Measurements from ENCODE around the gene LGALS12.

The LGALS12 gene

DNA sequence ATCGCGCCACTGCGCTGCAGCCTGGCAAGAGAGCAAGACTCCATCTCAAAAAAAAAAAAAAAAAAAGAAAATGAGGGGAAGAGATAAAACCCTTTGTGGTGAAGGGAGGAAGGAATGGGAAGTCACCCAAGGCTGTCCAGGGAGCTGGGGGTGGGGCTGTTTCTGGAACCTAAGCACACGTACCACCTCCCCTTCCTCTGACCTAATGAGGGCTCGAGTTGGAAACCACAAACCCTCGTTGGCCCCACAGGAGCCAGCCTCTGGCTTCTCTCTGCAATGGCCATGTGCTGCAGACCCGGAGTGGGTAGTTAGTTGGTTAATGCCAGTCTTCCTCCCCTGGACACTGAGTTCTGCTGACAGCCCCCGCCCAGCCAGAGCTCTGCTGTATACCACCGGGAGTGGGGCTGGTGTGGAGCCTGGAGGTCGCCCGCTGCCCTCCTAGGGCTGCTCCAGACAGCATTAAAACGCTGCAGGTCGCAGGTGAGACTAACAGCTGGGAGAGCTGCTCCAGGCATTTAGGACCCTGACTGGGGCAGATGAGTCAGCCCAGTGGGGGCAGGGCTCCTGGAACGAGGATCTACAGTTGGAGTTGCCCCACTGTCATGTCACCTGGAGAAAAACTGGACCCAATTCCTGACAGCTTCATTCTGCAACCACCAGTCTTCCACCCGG is at the start of gene LGALS12:
Gene LGALS12, plus strand, starts transcription at position 228 of the 672 bp plus-strand sequence. Its CDS starts 375 bp downstream, at position 603.
- no peak for DNase-seq (ENCODE audit: low read depth in 2 of 2)

DNA sequence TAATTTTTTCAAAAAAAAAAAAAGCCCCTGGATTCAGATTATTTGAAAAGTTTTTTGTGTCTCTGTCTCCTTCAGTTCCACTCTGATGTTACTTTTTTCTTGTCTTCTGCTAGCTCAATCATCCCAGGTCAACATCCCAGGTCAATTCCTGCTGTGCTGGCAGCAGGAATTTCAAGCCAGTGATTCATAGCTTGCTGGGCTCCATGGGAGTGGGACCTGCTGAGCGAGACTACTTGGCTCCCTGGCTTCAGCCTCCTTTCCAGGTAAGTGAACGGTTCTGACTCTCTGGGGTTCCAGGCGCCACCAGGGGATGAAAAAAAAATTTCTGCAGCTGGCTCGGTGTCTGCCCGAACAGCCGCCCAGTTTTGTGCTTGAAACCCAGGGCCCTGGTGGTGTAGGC is 46.3 kb upstream of the LGALS12 start:
- DNase-seq (ENCODE audit: low read depth in 2 of 2): no peak

DNA sequence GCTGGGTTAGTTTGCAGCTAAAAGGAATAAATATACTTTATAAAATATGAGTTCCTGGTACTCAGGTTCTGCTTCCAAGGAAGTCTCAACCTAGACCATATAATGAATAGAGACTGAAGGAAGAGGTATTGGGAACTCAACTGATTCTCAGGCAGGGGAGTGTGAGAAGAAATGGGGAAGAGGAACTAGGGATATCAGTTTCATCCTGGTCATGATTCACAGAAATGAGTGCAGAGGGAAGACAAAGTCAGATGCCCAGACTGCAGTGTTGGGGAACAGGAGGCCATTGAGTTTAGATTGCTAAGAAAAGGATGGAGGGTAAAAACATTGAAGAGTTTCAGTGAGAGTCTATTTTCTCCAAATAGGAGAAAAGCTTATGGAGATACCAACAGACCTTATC is 43.7 kb upstream of the LGALS12 start:
- DNase-seq (ENCODE audit: low read depth in 2 of 2): no peak

- no peak for DNase-seq (ENCODE audit: low read depth in 2 of 2)
These were observed 35.6 kb upstream of the LGALS12 start for GRCh38 chr11:63470311-63470710.

DNA sequence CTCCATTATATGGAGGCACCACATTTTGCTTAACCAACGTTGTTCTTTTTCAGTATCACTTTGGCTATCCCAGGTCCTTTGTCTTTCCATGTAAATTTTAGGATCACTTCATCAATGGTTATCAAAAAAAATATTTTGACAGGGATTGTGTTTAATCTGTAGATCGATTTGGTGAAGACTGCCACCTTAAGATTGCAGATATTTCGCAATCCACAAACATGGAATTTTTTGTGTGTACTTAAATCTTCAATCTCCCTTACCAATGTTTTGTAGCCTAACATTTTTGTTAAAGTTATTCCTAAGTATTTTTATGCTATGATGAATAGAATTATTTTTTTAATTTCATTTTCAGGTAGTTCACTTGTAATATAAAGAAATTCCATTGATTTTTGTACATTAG is 33.5 kb upstream of the LGALS12 start:
- DNase-seq (ENCODE audit: low read depth in 2 of 2): no peak

- DNase-seq (ENCODE audit: low read depth in 2 of 2): no peak
These were observed 29.3 kb upstream of the LGALS12 start for GRCh38 chr11:63476618-63477017.

DNA sequence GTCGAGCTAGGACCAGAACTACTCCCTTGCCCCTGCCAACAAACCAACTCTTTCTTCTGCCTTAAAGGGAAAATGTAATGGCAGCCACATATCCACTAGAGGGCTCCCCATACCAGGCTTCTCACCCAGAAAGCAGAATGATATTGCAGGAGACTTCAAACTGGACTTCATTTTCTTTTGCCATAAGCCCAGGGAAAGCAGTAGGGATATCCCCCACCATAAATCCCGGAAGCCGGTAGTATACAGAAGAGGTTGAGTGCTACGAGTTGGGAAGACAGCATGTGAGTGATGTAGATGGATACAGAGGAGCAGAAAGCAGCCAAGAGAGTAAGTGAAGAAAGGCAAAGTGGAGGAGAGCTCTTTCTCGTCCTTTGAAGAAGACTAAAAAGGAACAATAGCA is 27.0 kb upstream of the LGALS12 start:
- DNase-seq (ENCODE audit: low read depth in 2 of 2): peak; percentile 20 to 22

DNA sequence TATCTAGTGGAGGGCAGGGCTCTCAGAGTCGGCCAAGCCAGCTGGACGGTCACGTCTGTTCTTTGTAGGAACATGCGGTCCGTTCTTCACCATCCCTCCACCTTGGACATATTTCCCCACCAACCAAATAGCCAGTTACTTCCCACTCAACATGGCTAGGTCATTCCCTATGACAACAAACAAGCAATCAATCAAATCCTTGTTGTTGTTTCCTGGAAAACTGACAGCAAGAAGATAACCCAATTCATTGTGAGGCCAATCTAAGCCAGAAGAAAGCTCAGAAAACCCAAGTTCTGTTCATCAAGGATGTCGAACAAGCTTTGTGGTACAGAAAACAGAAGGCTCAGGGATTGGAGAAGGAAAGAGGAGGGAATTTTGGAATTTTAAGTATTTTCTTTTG is 25.8 kb upstream of the LGALS12 start:
- no peak for DNase-seq (ENCODE audit: low read depth in 2 of 2)

DNA sequence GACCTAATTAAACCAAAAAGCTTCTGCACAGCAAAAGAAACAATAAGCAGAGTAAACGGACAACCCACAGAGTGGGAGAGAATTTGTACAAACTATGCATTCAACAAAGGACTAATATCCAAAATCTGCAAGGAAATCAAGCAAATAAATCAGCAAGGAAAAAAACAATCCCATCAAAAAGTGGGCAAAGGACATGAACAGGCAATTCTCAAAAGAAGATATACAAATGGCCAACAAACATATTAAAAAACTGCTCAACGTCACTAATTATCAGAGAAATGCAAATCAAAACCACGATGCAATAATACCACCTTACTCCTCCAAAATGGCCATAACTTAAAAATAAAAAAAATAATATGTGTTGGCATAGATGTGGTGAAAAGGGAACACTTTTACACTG is 20.1 kb upstream of the LGALS12 start:
- DNase-seq (ENCODE audit: low read depth in 2 of 2): no peak

DNA sequence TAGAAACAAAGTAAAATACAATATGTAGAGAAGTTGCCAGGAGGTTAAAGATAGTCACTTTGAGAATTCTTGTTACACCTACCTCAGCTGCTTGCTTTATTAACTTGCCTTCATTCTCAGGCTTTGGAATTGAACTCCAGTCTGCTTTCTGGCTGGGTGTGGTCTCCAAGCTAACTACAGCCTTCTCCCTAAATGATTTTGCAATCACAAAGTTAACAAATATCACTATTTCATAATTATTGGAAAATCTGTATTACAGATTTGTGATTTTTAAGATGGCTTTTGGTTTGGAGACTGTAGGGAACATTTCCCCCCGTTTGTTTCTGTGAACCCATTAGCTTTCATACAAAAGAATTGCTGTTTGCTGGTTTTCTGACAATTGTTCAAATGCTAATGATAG is 17.1 kb upstream of the LGALS12 start:
- no peak for DNase-seq (ENCODE audit: low read depth in 2 of 2)

GRCh38 chr11:63489879-63490278 is 16.0 kb upstream of the LGALS12 start:
- no peak for DNase-seq (ENCODE audit: low read depth in 2 of 2)

GRCh38 chr11:63490551-63491239 is 15.2 kb upstream of the LGALS12 start, which contains the start of gene PLAAT5:
TSS of gene PLAAT5 (minus strand) at chr11:63491167. CDS start at chr11:63491034, 133 bp downstream.
- DNase-seq (ENCODE audit: low read depth in 2 of 2): no peak

DNA sequence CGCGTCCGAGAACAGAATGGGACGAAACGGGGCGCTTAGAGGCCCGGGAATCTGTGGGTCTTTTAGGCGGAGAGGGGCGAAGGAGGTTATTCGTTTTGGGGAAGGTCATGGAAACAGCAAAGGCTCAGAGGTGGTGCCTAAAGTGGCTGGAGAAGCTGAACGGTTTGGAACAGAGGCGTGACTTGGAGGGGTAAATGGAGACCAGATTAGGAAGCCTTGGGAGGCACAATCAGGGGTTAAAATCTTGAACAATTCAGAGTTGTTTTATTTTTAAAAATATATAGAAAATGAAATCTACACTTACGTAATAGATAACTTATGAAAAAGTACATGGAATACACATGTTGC is 14.7 kb upstream of the LGALS12 start:
- no peak for DNase-seq (ENCODE audit: low read depth in 2 of 2)

DNA sequence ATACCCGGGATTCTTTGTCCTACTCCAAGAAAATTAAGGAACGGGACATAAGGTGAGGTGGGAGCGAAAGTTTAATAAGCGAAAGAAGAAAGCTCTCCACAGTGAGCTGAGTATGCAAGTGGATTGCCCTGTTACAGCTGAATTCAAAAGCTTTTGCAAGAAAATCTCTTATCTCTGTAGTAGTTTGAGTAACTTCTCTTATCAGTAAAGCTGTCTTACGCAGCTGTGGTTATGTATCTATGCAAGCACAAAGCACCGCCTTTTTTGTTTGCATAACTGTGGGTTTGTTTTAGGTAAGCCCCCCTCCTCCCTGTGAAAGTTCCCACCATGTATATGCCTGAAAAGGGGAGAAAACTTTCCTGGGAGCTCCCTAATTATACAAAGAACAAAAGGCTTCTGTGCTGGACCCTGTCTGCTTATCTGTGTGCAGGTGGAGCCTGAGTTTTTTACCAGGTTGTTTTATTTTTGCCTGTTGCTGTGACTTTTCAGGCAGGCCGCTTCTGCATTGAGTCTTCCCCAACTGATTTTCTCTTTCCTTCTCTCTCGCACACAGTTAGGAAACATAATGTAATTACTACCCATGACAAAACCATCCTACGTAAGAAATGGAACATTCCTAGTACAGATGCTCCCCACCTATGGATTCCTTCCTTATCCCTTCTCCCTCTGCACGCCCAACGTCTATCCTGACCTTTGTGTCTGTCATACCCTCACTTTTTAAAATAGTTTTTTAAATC is 14.1 kb upstream of the LGALS12 start:
- DNase-seq (ENCODE audit: low read depth in 2 of 2): no peak

GRCh38 chr11:63492441-63492840 is 13.4 kb upstream of the LGALS12 start:
- DNase-seq (ENCODE audit: low read depth in 2 of 2): no peak

- no peak for DNase-seq (ENCODE audit: low read depth in 2 of 2)
These were observed 12.8 kb upstream of the LGALS12 start for GRCh38 chr11:63493127-63493526.

DNA sequence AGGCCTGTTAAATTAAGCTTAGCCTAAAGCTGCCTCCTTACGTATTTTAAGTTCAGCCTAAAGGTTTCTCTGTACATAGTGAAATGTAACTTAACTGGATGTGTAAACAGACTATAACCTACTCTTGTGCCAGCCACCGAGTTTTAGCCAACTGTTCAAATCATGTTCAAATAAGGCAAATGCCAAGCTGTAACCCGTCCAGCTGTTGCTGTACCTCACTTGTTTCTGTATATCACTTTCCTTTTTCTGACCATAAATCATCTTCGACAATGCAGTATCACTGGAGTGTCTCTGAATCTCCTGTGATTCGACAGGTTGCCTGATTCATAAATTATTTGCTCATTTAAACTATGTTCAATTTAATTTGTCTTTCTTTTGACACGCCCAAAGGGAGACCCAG is 10.9 kb upstream of the LGALS12 start:
- DNase-seq (ENCODE audit: low read depth in 2 of 2): no peak

GRCh38 chr11:63499874-63500273 is 6.0 kb upstream of the LGALS12 start:
- DNase-seq (ENCODE audit: low read depth in 2 of 2): no peak

GRCh38 chr11:63501236-63501635 is 4.6 kb upstream of the LGALS12 start:
- DNase-seq (ENCODE audit: low read depth in 2 of 2): no peak

- no peak for DNase-seq (ENCODE audit: low read depth in 2 of 2)
These were observed 3.5 kb upstream of the LGALS12 start for GRCh38 chr11:63502252-63502820.

GRCh38 chr11:63503492-63503891 is 2.4 kb upstream of the LGALS12 start:
- DNase-seq (ENCODE audit: low read depth in 2 of 2): no peak

DNA sequence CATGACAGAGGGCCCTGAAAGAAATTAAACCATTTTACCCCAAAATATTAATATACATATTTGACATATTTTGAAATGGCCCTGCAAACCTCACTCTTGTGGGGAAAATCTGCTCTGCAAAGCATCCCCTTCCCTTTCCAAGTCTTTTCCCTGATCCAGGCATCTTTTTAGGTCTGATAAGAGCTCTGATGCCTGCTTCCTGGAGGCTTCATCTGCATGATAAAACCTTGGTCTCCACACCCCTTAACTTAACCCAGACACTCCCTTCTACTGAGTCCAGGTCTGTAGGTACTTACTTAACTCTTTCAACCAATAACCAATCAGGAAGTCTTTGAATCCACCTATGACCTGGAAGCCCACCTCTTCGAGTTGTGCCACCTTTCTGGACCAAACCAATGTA is 1.8 kb upstream of the LGALS12 start:
- no peak for DNase-seq (ENCODE audit: low read depth in 2 of 2)

All from stimulated activated CD4-positive, alpha-beta T cell treated with anti-CD3 and anti-CD28 coated beads, Interleukin-15, amount 100 ng/mL, for 48 hours (primary cell).